NCI-H187 (cell line): Measurements from ENCODE around the gene AQP6.

Source experiments
- DNase-seq, 2 experiments: peaks; one replicate each; lab custom pipeline; 2025; lab: John Stamatoyannopoulos, UW

AQP6 gene

GRCh38 chr12:49972641-49973360 lies at the start of gene AQP6:
Gene AQP6, plus strand, starts transcription at chr12:49972947. Its CDS starts 227 bp downstream, at chr12:49973174.
- no peak for DNase-seq

GRCh38 chr12:49923035-49923644 lies 49.6 kb upstream of the AQP6 start:
- no peak for DNase-seq

- DNase-seq: no peak
Observed at GRCh38 chr12:49923880-49924556, 48.7 kb upstream of the AQP6 start.

GRCh38 chr12:49924628-49925246 lies 48.0 kb upstream of the AQP6 start:
- no peak for DNase-seq

- DNase-seq: no peak
Observed at GRCh38 chr12:49925433-49926204, 47.1 kb upstream of the AQP6 start.

- DNase-seq: no peak
Observed at GRCh38 chr12:49928471-49928870, 44.3 kb upstream of the AQP6 start.

GRCh38 chr12:49929581-49929980 lies 43.2 kb upstream of the AQP6 start:
- no peak for DNase-seq

GRCh38 chr12:49930515-49931288 lies 42.0 kb upstream of the AQP6 start:
- no peak for DNase-seq

- DNase-seq: no peak
Observed at GRCh38 chr12:49932023-49932422, 40.7 kb upstream of the AQP6 start.

GRCh38 chr12:49932533-49933130 lies 40.1 kb upstream of the AQP6 start:
- no peak for DNase-seq

GRCh38 chr12:49933796-49934195 lies 39.0 kb upstream of the AQP6 start:
- DNase-seq: no peak

GRCh38 chr12:49934505-49934904 lies 38.2 kb upstream of the AQP6 start:
- no peak for DNase-seq

- no peak for DNase-seq
Observed at GRCh38 chr12:49936925-49937324, 35.8 kb upstream of the AQP6 start.

GRCh38 chr12:49937639-49938300 lies 35.0 kb upstream of the AQP6 start:
- DNase-seq: no peak

- no peak for DNase-seq
Observed at GRCh38 chr12:49939307-49939706, 33.4 kb upstream of the AQP6 start.

GRCh38 chr12:49939707-49940106 lies 33.0 kb upstream of the AQP6 start:
- DNase-seq: no peak

GRCh38 chr12:49941556-49942511 lies 30.9 kb upstream of the AQP6 start:
- no peak for DNase-seq

GRCh38 chr12:49942512-49942893 lies 30.2 kb upstream of the AQP6 start:
- DNase-seq: no peak
